Vagina (tissue), 2 donors: ENCODE data around the gene DMRTB1.

Experiments used
- CTCF ChIP-seq, 3 experiments: fragments of 450-650 bp in 2 of 3; fragments of 200-600 bp in 1 of 3; sonication (generic) in 1 of 3; IDR thresholded peaks; one replicate each; pipeline ENCODE4 v1.5.1; 2017 to 2019; ENCODE audit warnings: antibody characterized with exemption in 3 of 3, mild to moderate bottlenecking in 2 of 3, moderate library complexity in 2 of 3
- POLR2A ChIP-seq, 2 donors: fragments of 450-650 bp; IDR thresholded peaks; one replicate each; pipeline ENCODE4 v1.6.1; 2017; ENCODE audit warnings: antibody characterized with exemption in 2 of 2, mild to moderate bottlenecking in 2 of 2, moderate library complexity in 2 of 2

- TF ChIP-seq POLR2A (IDR thresholded peaks at IDR 0.05) = no peak
- peak; percentile 54 to 87 (median 85) for TF ChIP-seq CTCF (IDR thresholded peaks at IDR 0.05)
These were observed 26.5 kb downstream of the DMRTB1 start for GRCh38 chr1:53485478-53486394.
